NOMO-1 (cell line): Measurements from ENCODE around the gene NOM1.

Source experiments
- DNase-seq, 2 experiments: peaks; one replicate each; lab custom pipeline; 2025; ENCODE audit not compliant: unreplicated experiment in 2 of 2; lab: John Stamatoyannopoulos, UW

Gene NOM1

GRCh38 chr7:157014635-157015555 lies 65.4 kb downstream of the NOM1 start:
- no peak for DNase-seq

- DNase-seq: no peak
Measured at GRCh38 chr7:157016024-157016351, 66.5 kb downstream of the NOM1 start.

- no peak for DNase-seq
Measured at GRCh38 chr7:157016352-157017041, 67.0 kb downstream of the NOM1 start.

GRCh38 chr7:157017149-157017548 lies 67.6 kb downstream of the NOM1 start:
- DNase-seq: no peak

GRCh38 chr7:157017603-157018327 lies 68.3 kb downstream of the NOM1 start:
- no peak for DNase-seq

- DNase-seq: no peak
Measured at GRCh38 chr7:157018328-157018996, 69.0 kb downstream of the NOM1 start.

GRCh38 chr7:157018997-157019608 lies 69.6 kb downstream of the NOM1 start:
- no peak for DNase-seq

GRCh38 chr7:157019718-157020451 lies 70.4 kb downstream of the NOM1 start:
- no peak for DNase-seq

GRCh38 chr7:157020514-157021070 lies 71.1 kb downstream of the NOM1 start:
- no peak for DNase-seq

- DNase-seq: no peak
Measured at GRCh38 chr7:157021071-157021870, 71.8 kb downstream of the NOM1 start.

- no peak for DNase-seq
Measured at GRCh38 chr7:157021871-157022680, 72.6 kb downstream of the NOM1 start.
